Measurements from ENCODE around the gene NAA60. TPM values are rescaled to one million over a fixed set of nuclear protein-coding genes. Genes with fewer than 3 reads are reported as not detected.

The NAA60 gene
- total and polyA plus RNA-seq, 7 donors = 15.0 to 73.5 (median 30.4) TPM

DNA sequence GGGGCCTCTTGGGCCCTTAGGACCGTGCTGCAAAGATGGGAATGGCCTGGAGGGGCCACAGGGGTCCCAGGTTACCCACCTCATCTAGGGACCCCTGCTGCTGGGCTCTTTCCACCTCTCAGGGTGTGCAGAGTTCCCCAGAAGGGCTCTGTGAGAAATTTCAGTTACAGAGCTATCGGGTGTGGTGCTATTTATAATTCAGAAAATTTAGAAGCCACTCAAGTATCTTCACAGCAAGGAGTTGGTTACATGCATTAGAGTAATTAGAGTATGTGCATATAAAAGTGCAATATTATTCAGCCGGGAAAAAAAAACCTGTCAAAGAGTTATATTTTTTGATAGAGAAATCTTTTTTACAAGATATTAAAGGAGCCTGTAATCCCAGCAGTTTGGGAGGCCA lies 32.9 kb downstream of the NAA60 start:
- intact Hi-C loops (cut with DNase I) = no loop called here
- DNase-seq = no peak
- no peaks in the 10 kb centered on the region for H3K9me3 ChIP-seq
- WGBS, 2 donors = 87 to 92% methylated on average over 3 of the region's 3 CpGs
- H3K4me1 ChIP-seq = peaks cover 0 to 7% (median 3%) of the 10 kb centered on the region in 4 donors
- H3K27me3 ChIP-seq = no peaks in the 10 kb centered on the region
- H3K27ac ChIP-seq = no peak overlapping the region
- TF ChIP-seq POLR2AphosphoS5 (IDR thresholded peaks at IDR 0.05) (no peak), EP300 (IDR thresholded peaks at IDR 0.05) (no peak), POLR2A (IDR thresholded peaks at IDR 0.05) (no peak)
- TF ChIP-seq, protein P1, sequence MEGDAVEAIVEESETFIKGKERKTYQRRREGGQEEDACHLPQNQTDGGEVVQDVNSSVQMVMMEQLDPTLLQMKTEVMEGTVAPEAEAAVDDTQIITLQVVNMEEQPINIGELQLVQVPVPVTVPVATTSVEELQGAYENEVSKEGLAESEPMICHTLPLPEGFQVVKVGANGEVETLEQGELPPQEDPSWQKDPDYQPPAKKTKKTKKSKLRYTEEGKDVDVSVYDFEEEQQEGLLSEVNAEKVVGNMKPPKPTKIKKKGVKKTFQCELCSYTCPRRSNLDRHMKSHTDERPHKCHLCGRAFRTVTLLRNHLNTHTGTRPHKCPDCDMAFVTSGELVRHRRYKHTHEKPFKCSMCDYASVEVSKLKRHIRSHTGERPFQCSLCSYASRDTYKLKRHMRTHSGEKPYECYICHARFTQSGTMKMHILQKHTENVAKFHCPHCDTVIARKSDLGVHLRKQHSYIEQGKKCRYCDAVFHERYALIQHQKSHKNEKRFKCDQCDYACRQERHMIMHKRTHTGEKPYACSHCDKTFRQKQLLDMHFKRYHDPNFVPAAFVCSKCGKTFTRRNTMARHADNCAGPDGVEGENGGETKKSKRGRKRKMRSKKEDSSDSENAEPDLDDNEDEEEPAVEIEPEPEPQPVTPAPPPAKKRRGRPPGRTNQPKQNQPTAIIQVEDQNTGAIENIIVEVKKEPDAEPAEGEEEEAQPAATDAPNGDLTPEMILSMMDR (IDR thresholded peaks at IDR 0.05) = no peak
- H3K4me3 ChIP-seq = no peak overlapping the region
- H3K36me3 ChIP-seq = peaks cover 2 to 35% (median 15%) of the 10 kb centered on the region in 4 donors

DNA sequence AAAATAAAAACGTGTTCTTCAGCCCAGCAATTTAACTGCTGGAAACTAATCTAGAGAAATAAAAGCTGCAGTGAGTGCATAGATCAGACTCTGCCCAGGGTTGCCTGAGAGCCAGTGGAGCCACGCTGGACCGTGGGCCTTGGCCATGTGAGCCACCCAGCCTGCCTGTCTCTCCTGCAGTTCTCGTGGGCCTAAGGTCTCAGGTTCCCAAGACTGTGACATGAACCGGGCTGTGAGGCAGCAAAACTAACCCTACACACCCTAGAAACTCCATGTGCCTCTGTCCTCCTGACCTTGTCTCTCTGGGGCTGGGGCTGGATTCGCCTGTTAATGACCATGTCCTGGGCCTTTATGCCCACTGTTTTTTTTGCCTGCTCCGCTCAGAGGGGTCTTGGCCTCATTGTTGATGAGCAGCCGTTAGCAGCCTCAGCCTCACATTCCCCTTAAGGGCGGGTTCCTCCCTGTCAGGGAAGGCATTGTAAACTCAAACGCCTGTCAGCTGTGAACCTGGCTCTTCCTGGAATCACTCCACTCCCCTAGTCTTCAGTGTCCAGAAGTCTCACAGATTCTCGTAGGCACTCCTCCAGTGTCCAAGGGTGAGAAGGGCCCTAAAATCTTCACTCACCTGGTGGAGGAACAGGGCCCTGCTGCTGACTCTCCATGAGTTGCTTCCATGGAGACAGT lies 34.9 kb downstream of the NAA60 start:
- Histone ChIP-seq H3K27me3 (no peaks in the 10 kb centered on the region), H3K36me3 (peaks cover 18 to 51% (median 31%) of the 10 kb centered on the region in 4 donors), H3K4me3 (no peak overlapping the region), H3K4me1 (peaks cover 0 to 7% (median 3%) of the 10 kb centered on the region in 4 donors), H3K9me3 (no peaks in the 10 kb centered on the region), H3K27ac (no peak overlapping the region)
- no peak for DNase-seq
- TF ChIP-seq POLR2AphosphoS5 (IDR thresholded peaks at IDR 0.05) (no peak), POLR2A (IDR thresholded peaks at IDR 0.05) (no peak), EP300 (IDR thresholded peaks at IDR 0.05) (no peak)
- TF ChIP-seq, protein P1 (IDR thresholded peaks at IDR 0.05) = no peak
- WGBS, 2 donors = 39 to 68% methylated on average over 11 of the region's 11 CpGs
- intact Hi-C loops (cut with DNase I) = no loop called here

DNA sequence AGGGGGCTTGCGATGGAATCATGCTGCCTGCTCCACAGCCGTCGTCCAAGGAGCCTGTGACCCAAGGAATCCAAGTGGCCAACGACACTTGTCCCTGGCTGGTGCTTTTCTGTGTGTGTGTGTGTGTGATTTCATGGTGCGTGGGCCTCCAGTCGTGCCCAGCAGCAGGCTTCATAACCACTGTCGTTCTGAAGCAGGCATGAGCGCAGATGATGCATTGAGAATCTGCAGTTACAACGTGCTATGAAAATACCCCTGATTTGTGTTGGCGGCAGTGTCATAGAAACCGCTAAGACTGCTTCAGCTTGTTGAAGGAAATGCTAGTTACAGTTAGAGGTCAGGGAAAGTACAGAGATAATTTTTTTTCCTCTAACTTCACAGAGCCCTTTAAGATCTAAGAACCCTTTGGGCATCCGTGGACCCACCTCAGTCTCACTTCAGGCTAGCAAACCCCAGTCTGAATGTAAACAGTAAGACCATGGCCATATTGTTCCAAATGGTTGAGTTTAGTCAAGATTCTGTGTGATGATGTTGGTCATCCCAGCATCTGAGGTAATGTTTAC lies 36.3 kb downstream of the NAA60 start:
- no peak for DNase-seq
- Histone ChIP-seq H3K27me3 (no peaks in the 10 kb centered on the region), H3K4me1 (no peaks in the 10 kb centered on the region), H3K36me3 (peaks cover 28 to 64% (median 45%) of the 10 kb centered on the region in 4 donors), H3K27ac (no peak overlapping the region), H3K9me3 (no peaks in the 10 kb centered on the region), H3K4me3 (no peak overlapping the region)
- WGBS, 2 donors = 84 to 92% methylated on average over 12 of the region's 12 CpGs
- intact Hi-C loops (cut with DNase I) = no loop called here
- TF ChIP-seq POLR2AphosphoS5 (IDR thresholded peaks at IDR 0.05) = no peak
- TF ChIP-seq EP300 (IDR thresholded peaks at IDR 0.05) = no peak
- TF ChIP-seq, protein P1 (IDR thresholded peaks at IDR 0.05) = no peak
- TF ChIP-seq POLR2A (IDR thresholded peaks at IDR 0.05) = no peak

DNA sequence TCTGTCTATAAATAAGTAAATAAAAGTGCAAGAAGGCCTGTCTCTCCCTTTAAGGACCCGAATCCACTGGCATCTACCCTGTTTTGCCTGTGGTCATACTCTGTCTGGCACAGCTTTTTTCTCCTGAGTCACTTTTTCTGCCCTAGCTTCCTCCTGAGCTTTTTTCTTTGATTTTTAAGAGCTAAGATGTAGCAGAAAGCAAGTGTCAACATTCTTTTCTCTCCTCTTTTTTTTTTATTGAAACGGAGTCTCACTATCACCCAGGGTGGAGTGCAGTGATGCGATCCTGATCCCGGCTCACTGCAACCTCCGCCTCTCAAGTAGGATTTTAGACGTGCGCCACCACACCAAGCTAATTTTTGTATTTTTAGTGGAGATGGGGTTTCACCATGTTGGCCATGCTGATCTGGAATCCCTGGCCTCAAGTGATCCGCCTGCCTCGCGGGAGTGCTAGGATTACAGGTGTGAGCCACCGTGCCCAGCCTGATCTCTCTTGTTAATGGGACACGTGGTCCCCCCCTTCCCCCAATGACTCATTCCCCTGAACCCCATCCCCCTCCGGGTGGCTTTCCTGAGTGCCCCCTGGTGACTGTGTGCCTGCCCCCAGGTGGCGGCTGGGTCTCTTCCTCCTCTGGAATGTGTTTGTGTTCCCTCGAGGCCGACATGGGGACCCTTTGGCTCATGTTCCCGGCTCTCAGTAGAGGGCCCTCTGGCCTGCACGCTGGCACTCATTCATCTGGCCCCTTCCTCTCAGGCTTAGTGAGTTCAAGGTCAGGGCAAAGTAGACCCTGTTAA lies 37.6 kb downstream of the NAA60 start:
- TF ChIP-seq EP300 (IDR thresholded peaks at IDR 0.05) = no peak
- no peak for TF ChIP-seq POLR2A (IDR thresholded peaks at IDR 0.05)
- TF ChIP-seq POLR2AphosphoS5 (IDR thresholded peaks at IDR 0.05) = no peak
- WGBS, 2 donors = 80 to 81% methylated on average over 18 of the region's 18 CpGs
- Histone ChIP-seq H3K27ac (no peak overlapping the region), H3K4me3 (no peak overlapping the region), H3K4me1 (no peaks in the 10 kb centered on the region), H3K27me3 (no peaks in the 10 kb centered on the region), H3K9me3 (no peaks in the 10 kb centered on the region), H3K36me3 (peaks cover 41 to 74% (median 58%) of the 10 kb centered on the region in 4 donors)
- intact Hi-C loops (cut with DNase I) = no loop called here
- DNase-seq = no peak
